GM18867 (cell line): ENCODE data around the gene HSD11B2.
"Not testable (repeated sequence)": the region's sequence is repeated elsewhere in the genome, so short reads cannot be mapped to it uniquely, and the experiment has no call there.

Source experiments
- ATAC-seq: cut with Tn5 transposase; IDR thresholded peaks from one replicate; pipeline ENCODE4 v1.9.1; 2021; ENCODE audit warnings: mild to moderate bottlenecking, moderate library complexity; ENCODE audit not compliant: unreplicated experiment

Gene HSD11B2

GRCh38 chr16:67413978-67414911 is 16.7 kb upstream of the HSD11B2 start:
- ATAC-seq, result no peak

- ATAC-seq, result not testable (repeated sequence)
Observed at GRCh38 chr16:67415421-67415820, 15.5 kb upstream of the HSD11B2 start.

GRCh38 chr16:67415872-67416793 is 14.8 kb upstream of the HSD11B2 start, which contains the start of gene ZDHHC1:
Gene ZDHHC1 (minus strand): TSS chr16:67416477. CDS start chr16:67407775, 8,702 bp downstream.
- ATAC-seq, result peak; percentile 72

- no peak for ATAC-seq
Observed at GRCh38 chr16:67417333-67418061, 13.4 kb upstream of the HSD11B2 start.

- no peak for ATAC-seq
Observed at GRCh38 chr16:67419502-67419901, 11.4 kb upstream of the HSD11B2 start.

- no peak for ATAC-seq
Observed at GRCh38 chr16:67419931-67420330, 11.0 kb upstream of the HSD11B2 start.

GRCh38 chr16:67421030-67421429 is 9.9 kb upstream of the HSD11B2 start:
- ATAC-seq, result no peak

GRCh38 chr16:67423015-67423414 is 7.9 kb upstream of the HSD11B2 start:
- ATAC-seq, result no peak

- ATAC-seq, result no peak
Observed at GRCh38 chr16:67423611-67424260, 7.2 kb upstream of the HSD11B2 start.

GRCh38 chr16:67424261-67424615 is 6.7 kb upstream of the HSD11B2 start:
- ATAC-seq, result no peak

- ATAC-seq, result no peak
Observed at GRCh38 chr16:67425061-67425460, 5.9 kb upstream of the HSD11B2 start.

- ATAC-seq, result no peak
Observed at GRCh38 chr16:67425580-67425979, 5.3 kb upstream of the HSD11B2 start.

- no peak for ATAC-seq
Observed at GRCh38 chr16:67426022-67426421, 4.9 kb upstream of the HSD11B2 start.

GRCh38 chr16:67426950-67427349 is 4.0 kb upstream of the HSD11B2 start:
- ATAC-seq, result no peak

GRCh38 chr16:67428146-67428731 is 2.7 kb upstream of the HSD11B2 start:
- ATAC-seq, result no peak

- no peak for ATAC-seq
Observed at GRCh38 chr16:67429053-67429798, 1.7 kb upstream of the HSD11B2 start.

GRCh38 chr16:67429799-67430503 is 970 bp upstream of the HSD11B2 start:
- no peak for ATAC-seq

- ATAC-seq, result no peak
Observed at GRCh38 chr16:67430504-67430976, 381 bp upstream of the HSD11B2 start.
